Neural cell (in vitro differentiated cells): ENCODE results near the gene HIVEP3. TPM values are rescaled to one million over a fixed set of nuclear protein-coding genes. Genes with fewer than 3 reads are reported as not detected.
"Not testable (repeated sequence)": the region's sequence is repeated elsewhere in the genome, so short reads cannot be mapped to it uniquely, and the experiment has no call there.

Experiments
- H2AFZ ChIP-seq: fragments of 200-600, 300-800 bp; sonication (generic), shearing (Covaris generic); 2 replicates; pipeline ENCODE4 v1.6.0; 2014; ENCODE audit warnings: low read depth, mild to moderate bottlenecking, antibody characterized with exemption, low read length, moderate library complexity
- H3F3A ChIP-seq: fragments of 200-600 bp; shearing (Covaris generic); 2 replicates; pipeline ENCODE4 v1.6.1; 2016; ENCODE audit warnings: mild to moderate bottlenecking, moderate library complexity, mixed read lengths, antibody characterized with exemption, low read length; ENCODE audit not compliant: insufficient read depth, poor library complexity, severe bottlenecking
- H3K27ac ChIP-seq: fragments of 200-600, 300-800 bp; sonication (generic), shearing (Covaris generic); 2 replicates; pipeline ENCODE4 v1.5.1; 2014; ENCODE audit warnings: mild to moderate bottlenecking, low read length, moderate library complexity
- H3K27me3 ChIP-seq: fragments of 300-800, 200-600 bp; sonication (generic), shearing (Covaris generic); 2 replicates; pipeline ENCODE4 v1.6.0; 2014; ENCODE audit warnings: mild to moderate bottlenecking, low read depth, low read length, moderate library complexity; ENCODE audit not compliant: insufficient read depth
- H3K36me3 ChIP-seq: fragments of 300-800, 200-600 bp; sonication (generic), shearing (Covaris generic); 2 replicates; pipeline ENCODE4 v1.5.1; 2014; ENCODE audit warnings: mild to moderate bottlenecking, antibody characterized with exemption, low read length, moderate library complexity; ENCODE audit not compliant: insufficient read depth
- H3K4me2 ChIP-seq: fragments of 300-800, 200-600 bp; sonication (generic), shearing (Covaris generic); 2 replicates; pipeline ENCODE4 v1.6.0; 2014; ENCODE audit warnings: mild to moderate bottlenecking, low read length
- H3K4me3 ChIP-seq: fragments of 300-800, 200-600 bp; sonication (generic), shearing (Covaris generic); 2 replicates; pipeline ENCODE4 v1.5.1; 2014; ENCODE audit warnings: mild to moderate bottlenecking, low read length, moderate library complexity
- H3K79me2 ChIP-seq: fragments of 200-600 bp; shearing (Covaris generic); replicated peaks from 2 replicates; pipeline ENCODE4 v1.6.0; 2014; ENCODE audit warnings: mild to moderate bottlenecking, low read length, moderate library complexity; ENCODE audit not compliant: insufficient read depth
- H3K9ac ChIP-seq: fragments of 300-800, 200-600 bp; sonication (generic), shearing (Covaris generic); 2 replicates; pipeline ENCODE4 v1.6.1; 2016; ENCODE audit warnings: mild to moderate bottlenecking, low read length, mixed read lengths
- H3K9me2 ChIP-seq: fragments of 200-600 bp; shearing (Covaris generic); 2 replicates; pipeline ENCODE4 v1.6.1; 2016; ENCODE audit warnings: mild to moderate bottlenecking, low read length, mixed read lengths; ENCODE audit not compliant: insufficient read depth
- H3K9me3 ChIP-seq: fragments of 200-600, 300-800 bp; sonication (generic), shearing (Covaris generic); 2 replicates; pipeline ENCODE4 v1.6.1; 2016; ENCODE audit warnings: mild to moderate bottlenecking, mixed run types, low read length, moderate library complexity, mixed read lengths
- H4K20me1 ChIP-seq: fragments of 200-600 bp; shearing (Covaris generic); 2 replicates; pipeline ENCODE4 v1.6.1; 2016; ENCODE audit warnings: mild to moderate bottlenecking, mixed run types; ENCODE audit not compliant: insufficient read depth
- CTCF ChIP-seq: fragments of 450-650 bp; IDR thresholded peaks from 2 replicates; pipeline ENCODE4 v1.5.1; 2014; ENCODE audit warnings: antibody characterized with exemption, mild to moderate bottlenecking, moderate library complexity; ENCODE audit not compliant: poor library complexity, severe bottlenecking
- EP300 ChIP-seq: fragments of 450-650 bp; conservative IDR thresholded peaks from 2 replicates; pipeline ENCODE4 v1.6.1; 2014; ENCODE audit warnings: antibody characterized with exemption, mild to moderate bottlenecking, moderate library complexity; ENCODE audit not compliant: poor library complexity, severe bottlenecking
- EZH2 ChIP-seq: fragments of 200-600, 300-800 bp; shearing (Covaris generic), sonication (generic); IDR thresholded peaks from 2 replicates; pipeline ENCODE4 v1.6.1; 2014; ENCODE audit warnings: antibody characterized with exemption, low read length, borderline replicate concordance, mild to moderate bottlenecking; ENCODE audit not compliant: insufficient read depth, poor library complexity, severe bottlenecking
- MXI1 ChIP-seq: fragments of 450-650 bp; conservative IDR thresholded peaks from 2 replicates; pipeline ENCODE4 v1.6.1; 2014; ENCODE audit warnings: antibody characterized with exemption, mild to moderate bottlenecking; ENCODE audit not compliant: poor library complexity, severe bottlenecking
- POLR2AphosphoS5 ChIP-seq: IDR thresholded peaks from 2 replicates; pipeline ENCODE4 v1.6.1; 2012
- RAD21 ChIP-seq: fragments of 450-650 bp; conservative IDR thresholded peaks from 2 replicates; pipeline ENCODE4 v1.6.1; 2014; ENCODE audit warnings: antibody characterized with exemption, mild to moderate bottlenecking, moderate library complexity
- REST ChIP-seq: IDR thresholded peaks from 2 replicates; pipeline ENCODE4 v1.6.1; 2012; ENCODE audit warnings: borderline replicate concordance
- SMC3 ChIP-seq: fragments of 450-650 bp; conservative IDR thresholded peaks from 2 replicates; pipeline ENCODE4 v1.6.1; 2014; ENCODE audit warnings: antibody characterized with exemption, mild to moderate bottlenecking, moderate library complexity; ENCODE audit not compliant: poor library complexity
- TAF1 ChIP-seq: IDR thresholded peaks from 2 replicates; pipeline ENCODE4 v1.6.1; 2012; ENCODE audit warnings: low read depth
- polyA plus RNA-seq: library from polyadenylated mRNA; depleted of rRNA; stranded (reverse); fragments of >200 nt; gene quantifications from 2 replicates; pipeline ENCODE4 v1.2.3, GENCODE V29; 2014

The HIVEP3 gene
- polyA plus RNA-seq, 1 donor from 2014 or later: 2.6 TPM

GRCh38 chr1:41952208-41952607 lies 33.5 kb upstream of the HIVEP3 start:
- Histone ChIP-seq H3K9me2 (no peaks in the 10 kb centered on the region), H3K27me3 (no peaks in the 10 kb centered on the region), H3K4me2 (no peak overlapping the region), H3K27ac (no peak overlapping the region), H4K20me1 (no peaks in the 10 kb centered on the region), H2AFZ (no peak overlapping the region), H3K9ac (no peak overlapping the region), H3K4me3 (no peak overlapping the region), H3K9me3 (no peaks in the 10 kb centered on the region), H3F3A (no peaks in the 10 kb centered on the region), H3K79me2 (no peaks in the 10 kb centered on the region), H3K36me3 (no peaks in the 10 kb centered on the region)
- TF ChIP-seq SMC3: no peak
- no peak for TF ChIP-seq REST
- no peak for TF ChIP-seq RAD21
- TF ChIP-seq MXI1: no peak
- TF ChIP-seq CTCF: no peak
- TF ChIP-seq EP300: no peak
- TF ChIP-seq POLR2AphosphoS5: no peak
- no peak for TF ChIP-seq EZH2
- no peak for TF ChIP-seq TAF1

- not testable (repeated sequence) for H3K4me3 ChIP-seq, H4K20me1 ChIP-seq, H3K9me2 ChIP-seq
Observed at GRCh38 chr1:41951492-41951891, 32.8 kb upstream of the HIVEP3 start.

GRCh38 chr1:41950820-41951219 lies 32.1 kb upstream of the HIVEP3 start:
- Histone ChIP-seq H3K27me3 (no peaks in the 10 kb centered on the region), H4K20me1 (no peaks in the 10 kb centered on the region), H3K9me2 (no peaks in the 10 kb centered on the region), H3K27ac (no peak overlapping the region), H3K9me3 (no peaks in the 10 kb centered on the region), H3F3A (no peaks in the 10 kb centered on the region), H3K4me2 (no peak overlapping the region), H3K9ac (no peak overlapping the region), H2AFZ (no peak overlapping the region), H3K36me3 (no peaks in the 10 kb centered on the region), H3K79me2 (no peaks in the 10 kb centered on the region), H3K4me3 (no peak overlapping the region)
- no peak for TF ChIP-seq RAD21
- no peak for TF ChIP-seq EP300
- no peak for TF ChIP-seq SMC3
- no peak for TF ChIP-seq REST
- no peak for TF ChIP-seq POLR2AphosphoS5
- TF ChIP-seq TAF1: no peak
- no peak for TF ChIP-seq MXI1
- no peak for TF ChIP-seq EZH2
- no peak for TF ChIP-seq CTCF

More at GRCh38 chr1:41951492-41951891, 32.8 kb upstream of the HIVEP3 start:
- not testable (repeated sequence) for H3K4me2 ChIP-seq, H3K79me2 ChIP-seq, H3K27ac ChIP-seq, H2AFZ ChIP-seq, H3K9ac ChIP-seq, H3K27me3 ChIP-seq, H3F3A ChIP-seq, H3K9me3 ChIP-seq, H3K36me3 ChIP-seq
